SK-N-MC (cell line): ENCODE results near the gene ABCB9.

Experiments
- EZH2 ChIP-seq: fragments of 200-600 bp; sonication (generic); IDR thresholded peaks from one replicate; pipeline ENCODE4 v1.6.1; 2017; ENCODE audit warnings: antibody characterized with exemption
- FOXP2 ChIP-seq: optimal IDR thresholded peaks from 2 replicates; pipeline ENCODE3; 2011; ENCODE audit warnings: mild to moderate bottlenecking, moderate library complexity; ENCODE audit not compliant: insufficient read depth; ENCODE audit errors: extremely low read length, control extremely low read depth
- POLR2AphosphoS5 ChIP-seq: IDR thresholded peaks from 2 replicates; pipeline ENCODE4 v1.6.1; 2012; ENCODE audit warnings: mild to moderate bottlenecking, low read depth, low read length, borderline replicate concordance

- TF ChIP-seq POLR2AphosphoS5, result no peak
- TF ChIP-seq EZH2, result no peak
- TF ChIP-seq FOXP2, result no peak
Measured at GRCh38 chr12:122944605-122945592, 21.4 kb downstream of the ABCB9 start.
